GM19351 (cell line): ENCODE measurements around the gene FOLR2.

ENCODE experiments used
- ATAC-seq: cut with Tn5 transposase; IDR thresholded peaks from one replicate; pipeline ENCODE4 v1.9.1; 2021; ENCODE audit warnings: mild to moderate bottlenecking, moderate library complexity; ENCODE audit not compliant: unreplicated experiment

Gene FOLR2

GRCh38 chr11:72229336-72229924 lies 12.8 kb downstream of the FOLR2 start:
- no peak for ATAC-seq

GRCh38 chr11:72229925-72230763 lies 13.6 kb downstream of the FOLR2 start:
- no peak for ATAC-seq

- ATAC-seq, result no peak
Measured at GRCh38 chr11:72230764-72231365, 14.3 kb downstream of the FOLR2 start.

- no peak for ATAC-seq
Measured at GRCh38 chr11:72231396-72232259, 15.0 kb downstream of the FOLR2 start.

GRCh38 chr11:72232260-72233055 lies 15.9 kb downstream of the FOLR2 start:
- no peak for ATAC-seq

- ATAC-seq, result no peak
Measured at GRCh38 chr11:72233056-72233772, 16.6 kb downstream of the FOLR2 start.

GRCh38 chr11:72233773-72234513 lies 17.3 kb downstream of the FOLR2 start:
- no peak for ATAC-seq

- ATAC-seq, result no peak
Measured at GRCh38 chr11:72234514-72234830, 17.9 kb downstream of the FOLR2 start.

- ATAC-seq, result no peak
Measured at GRCh38 chr11:72234920-72235319, 18.3 kb downstream of the FOLR2 start.

- no peak for ATAC-seq
Measured at GRCh38 chr11:72235351-72236057, 18.9 kb downstream of the FOLR2 start.

GRCh38 chr11:72236083-72236697 lies 19.6 kb downstream of the FOLR2 start:
- ATAC-seq, result no peak

GRCh38 chr11:72236774-72237111 lies 20.1 kb downstream of the FOLR2 start:
- no peak for ATAC-seq

- ATAC-seq, result no peak
Measured at GRCh38 chr11:72237112-72237931, 20.7 kb downstream of the FOLR2 start.

GRCh38 chr11:72238040-72238450 lies 21.5 kb downstream of the FOLR2 start:
- ATAC-seq, result no peak

- ATAC-seq, result no peak
Measured at GRCh38 chr11:72238492-72239312, 22.1 kb downstream of the FOLR2 start.

- ATAC-seq, result no peak
Measured at GRCh38 chr11:72239313-72239848, 22.8 kb downstream of the FOLR2 start.
